H1 (cell line): Measurements from ENCODE around the gene CALU. TPM values are rescaled to one million over a fixed set of nuclear protein-coding genes. Genes with fewer than 3 reads are reported as not detected.

Experiments
- CTCF ChIA-PET: fragments of 300-600 bp; sonication (Branson Sonifier 250); formaldehyde crosslinking; loops from one replicate; lab custom pipeline; 2021; ENCODE audit not compliant: partially characterized antibody; lab: Charles Lee
- POLR2A ChIA-PET: fragments of 300-600 bp; sonication (Branson Sonifier 250); formaldehyde crosslinking; loops from one replicate; lab custom pipeline; 2021; ENCODE audit warnings: inconsistent platforms; ENCODE audit not compliant: partially characterized antibody; lab: Charles Lee
- DNase-seq, 2 experiments: peaks; one replicate each; pipeline versions ENCODE4 v3.0.0 to v3.0.0-alpha.2; 2010 to 2022; ENCODE audit warnings: low spot score in 2 of 2, low read depth in 1 of 2, mixed read lengths in 1 of 2
- FAIRE-seq: peaks from 2 replicates; lab custom pipeline; 2011; peaks lifted over from hg19 to GRCh38; lab: Jason Lieb, UNC
- H2AFZ ChIP-seq: 2 replicates; pipeline ENCODE4 v1.8.1; 2012; ENCODE audit warnings: low read length, inconsistent platforms
- H2AK5ac ChIP-seq: 2 replicates; pipeline ENCODE4 v1.6.1; 2013; ENCODE audit warnings: low read depth, low read length
- H2BK120ac ChIP-seq: replicated peaks from 2 replicates; pipeline ENCODE3; 2013; ENCODE audit warnings: low read depth, low read length, inconsistent platforms
- H2BK12ac ChIP-seq: 2 replicates; pipeline ENCODE4 v1.6.1; 2013; ENCODE audit warnings: low read depth, low read length
- H2BK15ac ChIP-seq: 2 replicates; pipeline ENCODE4 v1.6.1; 2013; ENCODE audit warnings: low read length
- H2BK20ac ChIP-seq: 2 replicates; pipeline ENCODE4 v1.6.1; 2013; ENCODE audit warnings: low read length
- H2BK5ac ChIP-seq: 2 replicates; pipeline ENCODE4 v1.6.1; 2013; ENCODE audit warnings: low read depth, low read length
- H3K14ac ChIP-seq: 2 replicates; pipeline ENCODE4 v1.6.1; 2013; ENCODE audit warnings: inconsistent platforms; ENCODE audit not compliant: insufficient read length
- H3K18ac ChIP-seq: 2 replicates; pipeline ENCODE4 v1.6.1; 2013; ENCODE audit warnings: low read length; ENCODE audit errors: extremely low read depth
- H3K23ac ChIP-seq: 2 replicates; pipeline ENCODE4 v1.6.1; 2013; ENCODE audit warnings: inconsistent platforms; ENCODE audit not compliant: insufficient read length
- H3K23me2 ChIP-seq: 2 replicates; pipeline ENCODE4 v1.6.1; 2013; ENCODE audit warnings: low read depth, low read length
- H3K27ac ChIP-seq: 2 replicates; pipeline ENCODE4 v1.6.1; 2011; ENCODE audit warnings: low read depth, low read length, inconsistent platforms
- H3K27me3 ChIP-seq, 4 experiments: replicated peaks in 1 of 4; 1 replicate in 1 of 4; 2 replicates in 3 of 4; pipeline versions ENCODE4 v1.6.1 to v1.8.1; 2011 to 2013; ENCODE audit warnings: low read length in 3 of 4, mild to moderate bottlenecking in 3 of 4, inconsistent platforms in 2 of 4, mixed read lengths in 2 of 4, moderate library complexity in 1 of 4; ENCODE audit not compliant: control insufficient read depth in 3 of 4, insufficient read depth in 3 of 4; ENCODE audit errors: extremely low read depth in 1 of 4
- H3K36me3 ChIP-seq, 4 experiments: 2 replicates each; pipeline versions ENCODE4 v1.6.1 to v1.8.1; 2011 to 2013; ENCODE audit warnings: mild to moderate bottlenecking in 4 of 4, low read length in 3 of 4, moderate library complexity in 2 of 4, control low read depth in 1 of 4, inconsistent platforms in 1 of 4; ENCODE audit not compliant: insufficient read depth in 4 of 4, control insufficient read depth in 2 of 4
- H3K4ac ChIP-seq: replicated peaks from 2 replicates; pipeline ENCODE3; 2013; ENCODE audit warnings: low read length, low read depth, mixed read lengths, inconsistent platforms; ENCODE audit not compliant: insufficient read length
- H3K4me1 ChIP-seq, 4 experiments: replicated peaks in 1 of 4; 1 replicate in 1 of 4; 2 replicates in 3 of 4; pipeline versions ENCODE4 v1.6.1 to v1.8.1; 2011 to 2013; ENCODE audit warnings: low read length in 3 of 4, inconsistent platforms in 2 of 4, mixed read lengths in 1 of 4; ENCODE audit not compliant: insufficient read depth in 4 of 4, control insufficient read depth in 3 of 4
- H3K4me2 ChIP-seq, 2 experiments: 2 replicates each; pipeline versions ENCODE4 v1.6.1 to v1.8.1; 2011 to 2013; ENCODE audit warnings: low read depth in 2 of 2, low read length in 2 of 2, control low read depth in 1 of 2, inconsistent platforms in 1 of 2, mild to moderate bottlenecking in 1 of 2; ENCODE audit not compliant: insufficient read depth in 1 of 2
- H3K4me3 ChIP-seq, 4 experiments: fragments of 200-600, 300-600 bp in 1 of 4; sonication (generic), shearing (Covaris generic), sonication (Bioruptor Twin) in 1 of 4; 2 replicates each; pipeline versions ENCODE4 v1.5.1 to v1.8.1; 2011 to 2016; ENCODE audit warnings: low read length in 4 of 4, low read depth in 3 of 4, control low read depth in 2 of 4, inconsistent platforms in 2 of 4, mild to moderate bottlenecking in 2 of 4, mixed read lengths in 1 of 4, moderate library complexity in 1 of 4; ENCODE audit not compliant: insufficient read depth in 2 of 4; ENCODE audit errors: extremely low read depth in 1 of 4
- H3K56ac ChIP-seq: replicated peaks from 2 replicates; pipeline ENCODE3; 2013; ENCODE audit warnings: low read depth, mild to moderate bottlenecking, mixed read lengths, low read length, inconsistent platforms; ENCODE audit not compliant: insufficient read length
- H3K79me1 ChIP-seq: 2 replicates; pipeline ENCODE4 v1.6.1; 2013; ENCODE audit warnings: low read depth, low read length, control low read depth
- H3K79me2 ChIP-seq, 2 experiments: 2 replicates each; pipeline versions ENCODE4 v1.6.1 to v1.8.1; 2012 to 2013; ENCODE audit warnings: low read length in 2 of 2, mild to moderate bottlenecking in 2 of 2, inconsistent platforms in 1 of 2; ENCODE audit not compliant: insufficient read depth in 2 of 2, control insufficient read depth in 1 of 2
- H3K9ac ChIP-seq, 4 experiments: replicated peaks in 1 of 4; 1 replicate in 1 of 4; 2 replicates in 3 of 4; pipeline versions ENCODE4 v1.6.1 to v1.8.1; 2011 to 2013; ENCODE audit warnings: low read depth in 3 of 4, low read length in 3 of 4, control low read depth in 2 of 4, mild to moderate bottlenecking in 2 of 4, moderate library complexity in 2 of 4, inconsistent platforms in 1 of 4; ENCODE audit errors: extremely low read depth in 1 of 4
- H3K9me3 ChIP-seq, 2 experiments: 2 replicates each; pipeline versions ENCODE4 v1.6.1 to v1.8.1; 2012 to 2013; ENCODE audit warnings: mild to moderate bottlenecking in 2 of 2, moderate library complexity in 2 of 2, control low read depth in 1 of 2, inconsistent platforms in 1 of 2, low read depth in 1 of 2, low read length in 1 of 2, mixed read lengths in 1 of 2; ENCODE audit not compliant: insufficient read depth in 2 of 2
- H4K20me1 ChIP-seq, 2 experiments: replicated peaks in 1 of 2; 2 replicates each; pipeline versions ENCODE3 to v1.8.1; 2011 to 2013; ENCODE audit warnings: inconsistent platforms in 2 of 2, low read length in 2 of 2, mild to moderate bottlenecking in 1 of 2; ENCODE audit not compliant: insufficient read depth in 2 of 2, control insufficient read depth in 1 of 2
- H4K5ac ChIP-seq: 2 replicates; pipeline ENCODE4 v1.6.1; 2013; ENCODE audit warnings: low read length, low read depth, mixed read lengths, inconsistent platforms; ENCODE audit not compliant: insufficient read length
- H4K8ac ChIP-seq: 2 replicates; pipeline ENCODE4 v1.8.0; 2013; ENCODE audit warnings: mild to moderate bottlenecking, moderate library complexity, low read length, inconsistent platforms; ENCODE audit not compliant: insufficient read depth; ENCODE audit errors: extremely low read depth
- H4K91ac ChIP-seq: replicated peaks from 2 replicates; pipeline ENCODE3; 2013; ENCODE audit warnings: low read length, mixed read lengths, inconsistent platforms; ENCODE audit not compliant: insufficient read length
- EP300 ChIP-seq, 2 experiments: IDR thresholded peaks; 1 replicate in 1 of 2; 2 replicates in 1 of 2; pipeline ENCODE4 v1.6.1; 2011 to 2012; ENCODE audit warnings: low read depth in 2 of 2, low read length in 2 of 2, mild to moderate bottlenecking in 2 of 2, borderline replicate concordance in 1 of 2, inconsistent platforms in 1 of 2, moderate library complexity in 1 of 2
- JUN ChIP-seq: IDR thresholded peaks from 2 replicates; pipeline ENCODE4 v1.6.1; 2011; ENCODE audit warnings: low read depth, mild to moderate bottlenecking, improper control_type of control experiment, low read length
- KDM5A ChIP-seq: fragments of 200-600 bp; IDR thresholded peaks from 2 replicates; pipeline ENCODE4 v1.7.1; 2012; ENCODE audit warnings: mild to moderate bottlenecking, low read length, inconsistent platforms, mixed read lengths
- RBBP5 ChIP-seq: IDR thresholded peaks from 2 replicates; pipeline ENCODE4 v1.7.1; 2012; ENCODE audit warnings: low read depth, mild to moderate bottlenecking, inconsistent platforms, low read length, moderate library complexity, borderline replicate concordance
- RNF2 ChIP-seq: fragments of 200-900, 300-1000 bp; sonication (generic); IDR thresholded peaks from 2 replicates; pipeline ENCODE4 v1.7.1; 2016; ENCODE audit warnings: borderline replicate concordance, low read depth, mild to moderate bottlenecking, antibody characterized with exemption, low read length; ENCODE audit not compliant: poor library complexity, severe bottlenecking; ENCODE audit errors: missing control alignments
- RXRA ChIP-seq: IDR thresholded peaks from 2 replicates; pipeline ENCODE4 v1.6.1; 2011; ENCODE audit warnings: low read depth, mild to moderate bottlenecking, low read length, moderate library complexity; ENCODE audit not compliant: insufficient read depth
- SP2 ChIP-seq: IDR thresholded peaks from 2 replicates; pipeline ENCODE4 v1.6.1; 2012; ENCODE audit warnings: mild to moderate bottlenecking, low read length, inconsistent platforms
- SP4 ChIP-seq: IDR thresholded peaks from 2 replicates; pipeline ENCODE4 v1.6.1; 2012; ENCODE audit warnings: low read length, inconsistent platforms
- TBP ChIP-seq: IDR thresholded peaks from 2 replicates; pipeline ENCODE4 v1.6.1; 2011; ENCODE audit warnings: low read depth, low read length, improper control_type of control experiment
- YY1 ChIP-seq: IDR thresholded peaks from 2 replicates; pipeline ENCODE4 v1.6.1; 2011; ENCODE audit warnings: low read depth, mild to moderate bottlenecking, low read length
- ZNF274 ChIP-seq: IDR thresholded peaks from 2 replicates; pipeline ENCODE4 v1.7.0; 2012; ENCODE audit warnings: low read length, borderline replicate concordance; ENCODE audit errors: extremely low read depth
- WGBS, 2 experiments: shearing (Covaris generic) in 1 of 2; methylation state at CpG; one replicate each; pipeline versions ENCODE4 v1.1.6 to v1.1.7; 2013 to 2015; ENCODE audit warnings: low lambda C conversion rate in 2 of 2, mixed read lengths in 2 of 2, inconsistent platforms in 1 of 2, low coverage in 1 of 2, missing lambda C conversion rate in 1 of 2; ENCODE audit not compliant: insufficient replicate concordance in 2 of 2, insufficient coverage in 1 of 2, insufficient read length in 1 of 2; ENCODE audit errors: extremely low coverage in 1 of 2, missing lambda C conversion rate in 1 of 2; 5-methylcytosine and 5-hydroxymethylcytosine counted together
- polyA plus RNA-seq, 7 experiments: library from polyadenylated mRNA; depleted of rRNA in 3 of 7; stranded (reverse) in 5 of 7; unstranded in 2 of 7; fragments of >200 nt in 5 of 7; fragments of 200-250 nt in 2 of 7; gene quantifications; 1 replicate in 5 of 7; 2 replicates in 1 of 7; 4 replicates in 1 of 7; pipeline versions ENCODE4 v1.2.1 to v1.2.3, GENCODE V29; 2011 to 2013; ENCODE audit warnings: missing spikeins in 2 of 7, mixed read lengths in 2 of 7
- total RNA-seq: library from RNA; stranded (reverse); fragmentation: NEBNext Ultra II Directional; extraction: Animal tissue kit (Norgen Biotek cat#: 25700); gene quantifications from 2 replicates; pipeline ENCODE4 v1.2.1, GENCODE V29; 2021
- TF ChIP-seq, protein P1 (sequence below): IDR thresholded peaks from 2 replicates; pipeline ENCODE4 v1.6.1; 2011; ENCODE audit warnings: low read length, improper control_type of control experiment

The CALU gene
- total and polyA plus RNA-seq, 2 of the 8 experiments (the other 6 are each of a cell fraction or from before 2014, with no cell fraction given), result 67.2 to 170 TPM

GRCh38 chr7:128708235-128708634, 30.9 kb upstream of the CALU start:
- H3K79me2 ChIP-seq, result no peaks in the 10 kb centered on the region
- no peak overlapping the region for H4K91ac ChIP-seq
- no peak overlapping the region for H3K4ac ChIP-seq
- peak overlapping the region in 1 of 2 experiments; percentile 7; a peak in 1 of 4 replicates for H3K4me2 ChIP-seq
- no peak overlapping the region for H3K56ac ChIP-seq
- H4K8ac ChIP-seq, result no peak overlapping the region
- POLR2A ChIA-PET, result interaction anchor here (0.8 to 2.2 kb wide), 5 partner anchors 8 to 31 kb away, joined by 4 to 11 read pairs (median 5); partner anchors contain the start of gene CALU
- H2AK5ac ChIP-seq, result peak overlapping the region; percentile 58; the same call in 1 of the 2 replicates
- no peak overlapping the region for H2AFZ ChIP-seq
- WGBS, 2 experiments, result 46% methylated on average over 3 of the region's 3 CpGs; no CpG with 5 or more reads in 1 of the 2 experiments
- H3K27ac ChIP-seq, result peak overlapping the region; percentile 30; the same call in 1 of the 2 replicates
- no peak overlapping the region for H3K23ac ChIP-seq
- H2BK15ac ChIP-seq, result no peak overlapping the region
- peaks cover 2% of the 10 kb centered on the region; the same call in 1 of the 2 replicates for H3K23me2 ChIP-seq
- CTCF ChIA-PET, result interaction anchor here (0.6 to 1.9 kb wide), 5 partner anchors 10 to 327 kb away, joined by 3 to 10 read pairs (median 3); no protein-coding TSS in a partner anchor
- H3K27me3 ChIP-seq, result no peaks in the 10 kb centered on the region
- H3K79me1 ChIP-seq, result no peaks in the 10 kb centered on the region
- H2BK12ac ChIP-seq, result no peak overlapping the region; the same call in 1 of the 2 replicates
- H3K9ac ChIP-seq, result no peak overlapping the region
- no peak overlapping the region for H2BK20ac ChIP-seq
- no peak overlapping the region for H2BK5ac ChIP-seq
- no peak for DNase-seq
- no peak overlapping the region for H3K18ac ChIP-seq
- H3K4me1 ChIP-seq, result peaks cover 2 to 10% (median 6%) of the 10 kb centered on the region in 4 experiments; a peak in 4 of 7 replicates
- FAIRE-seq, result no peak
- H3K4me3 ChIP-seq, result peak overlapping the region in 2 of 4 experiments; percentile 5 to 42; a peak in 2 of 8 replicates
- no peak overlapping the region for H3K14ac ChIP-seq
- H2BK120ac ChIP-seq, result no peak overlapping the region
- no peak overlapping the region for H4K5ac ChIP-seq
- peaks cover 0 to 3% (median 0%) of the 10 kb centered on the region in 4 experiments; a peak in 1 of 8 replicates for H3K36me3 ChIP-seq
- H4K20me1 ChIP-seq, result no peaks in the 10 kb centered on the region
- no peaks in the 10 kb centered on the region for H3K9me3 ChIP-seq
- TF ChIP-seq, protein P1, sequence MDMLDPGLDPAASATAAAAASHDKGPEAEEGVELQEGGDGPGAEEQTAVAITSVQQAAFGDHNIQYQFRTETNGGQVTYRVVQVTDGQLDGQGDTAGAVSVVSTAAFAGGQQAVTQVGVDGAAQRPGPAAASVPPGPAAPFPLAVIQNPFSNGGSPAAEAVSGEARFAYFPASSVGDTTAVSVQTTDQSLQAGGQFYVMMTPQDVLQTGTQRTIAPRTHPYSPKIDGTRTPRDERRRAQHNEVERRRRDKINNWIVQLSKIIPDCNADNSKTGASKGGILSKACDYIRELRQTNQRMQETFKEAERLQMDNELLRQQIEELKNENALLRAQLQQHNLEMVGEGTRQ, result no peak
- TF ChIP-seq JUN (no peak), KDM5A (no peak), TBP (no peak), SP4 (no peak), SP2 (no peak), YY1 (no peak), EP300 (IDR thresholded peaks at IDR 0.05; ENCODE audit: borderline replicate concordance in 1 of 2, low read depth in 2 of 2, low read length in 2 of 2) (no peak), RXRA (no peak), ZNF274 (no peak), RNF2 (no peak), RBBP5 (no peak)
